Stimulated activated CD8-positive, alpha-beta memory T cell treated with anti-CD3 and anti-CD28 coated beads, Interleukin-2, amount 100 ng/mL, for 48 hours (primary cell): Measurements from ENCODE around the gene ERICH6B.

ENCODE experiments used
- DNase-seq, 2 donors: peaks; one replicate each; pipeline ENCODE4 v3.0.0-alpha.2; 2020; ENCODE audit warnings: low read depth in 2 of 2

ERICH6B gene

GRCh38 chr13:45500492-45501174, 114.9 kb downstream of the ERICH6B start:
- DNase-seq = no peak

GRCh38 chr13:45496942-45497341, 118.6 kb downstream of the ERICH6B start:
- no peak for DNase-seq

- no peak for DNase-seq
These were observed 123.0 kb downstream of the ERICH6B start for GRCh38 chr13:45492538-45492937.
